GM19395 (cell line): ENCODE data around the gene SOBP.
"Not testable (repeated sequence)": the region's sequence is repeated elsewhere in the genome, so short reads cannot be mapped to it uniquely, and the experiment has no call there.

ENCODE experiments used
- ATAC-seq: cut with Tn5 transposase; IDR thresholded peaks from one replicate; pipeline ENCODE4 v1.9.1; 2021; ENCODE audit warnings: mild to moderate bottlenecking, moderate library complexity; ENCODE audit not compliant: unreplicated experiment

Gene SOBP, protein sequence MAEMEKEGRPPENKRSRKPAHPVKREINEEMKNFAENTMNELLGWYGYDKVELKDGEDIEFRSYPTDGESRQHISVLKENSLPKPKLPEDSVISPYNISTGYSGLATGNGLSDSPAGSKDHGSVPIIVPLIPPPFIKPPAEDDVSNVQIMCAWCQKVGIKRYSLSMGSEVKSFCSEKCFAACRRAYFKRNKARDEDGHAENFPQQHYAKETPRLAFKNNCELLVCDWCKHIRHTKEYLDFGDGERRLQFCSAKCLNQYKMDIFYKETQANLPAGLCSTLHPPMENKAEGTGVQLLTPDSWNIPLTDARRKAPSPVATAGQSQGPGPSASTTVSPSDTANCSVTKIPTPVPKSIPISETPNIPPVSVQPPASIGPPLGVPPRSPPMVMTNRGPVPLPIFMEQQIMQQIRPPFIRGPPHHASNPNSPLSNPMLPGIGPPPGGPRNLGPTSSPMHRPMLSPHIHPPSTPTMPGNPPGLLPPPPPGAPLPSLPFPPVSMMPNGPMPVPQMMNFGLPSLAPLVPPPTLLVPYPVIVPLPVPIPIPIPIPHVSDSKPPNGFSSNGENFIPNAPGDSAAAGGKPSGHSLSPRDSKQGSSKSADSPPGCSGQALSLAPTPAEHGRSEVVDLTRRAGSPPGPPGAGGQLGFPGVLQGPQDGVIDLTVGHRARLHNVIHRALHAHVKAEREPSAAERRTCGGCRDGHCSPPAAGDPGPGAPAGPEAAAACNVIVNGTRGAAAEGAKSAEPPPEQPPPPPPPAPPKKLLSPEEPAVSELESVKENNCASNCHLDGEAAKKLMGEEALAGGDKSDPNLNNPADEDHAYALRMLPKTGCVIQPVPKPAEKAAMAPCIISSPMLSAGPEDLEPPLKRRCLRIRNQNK

DNA sequence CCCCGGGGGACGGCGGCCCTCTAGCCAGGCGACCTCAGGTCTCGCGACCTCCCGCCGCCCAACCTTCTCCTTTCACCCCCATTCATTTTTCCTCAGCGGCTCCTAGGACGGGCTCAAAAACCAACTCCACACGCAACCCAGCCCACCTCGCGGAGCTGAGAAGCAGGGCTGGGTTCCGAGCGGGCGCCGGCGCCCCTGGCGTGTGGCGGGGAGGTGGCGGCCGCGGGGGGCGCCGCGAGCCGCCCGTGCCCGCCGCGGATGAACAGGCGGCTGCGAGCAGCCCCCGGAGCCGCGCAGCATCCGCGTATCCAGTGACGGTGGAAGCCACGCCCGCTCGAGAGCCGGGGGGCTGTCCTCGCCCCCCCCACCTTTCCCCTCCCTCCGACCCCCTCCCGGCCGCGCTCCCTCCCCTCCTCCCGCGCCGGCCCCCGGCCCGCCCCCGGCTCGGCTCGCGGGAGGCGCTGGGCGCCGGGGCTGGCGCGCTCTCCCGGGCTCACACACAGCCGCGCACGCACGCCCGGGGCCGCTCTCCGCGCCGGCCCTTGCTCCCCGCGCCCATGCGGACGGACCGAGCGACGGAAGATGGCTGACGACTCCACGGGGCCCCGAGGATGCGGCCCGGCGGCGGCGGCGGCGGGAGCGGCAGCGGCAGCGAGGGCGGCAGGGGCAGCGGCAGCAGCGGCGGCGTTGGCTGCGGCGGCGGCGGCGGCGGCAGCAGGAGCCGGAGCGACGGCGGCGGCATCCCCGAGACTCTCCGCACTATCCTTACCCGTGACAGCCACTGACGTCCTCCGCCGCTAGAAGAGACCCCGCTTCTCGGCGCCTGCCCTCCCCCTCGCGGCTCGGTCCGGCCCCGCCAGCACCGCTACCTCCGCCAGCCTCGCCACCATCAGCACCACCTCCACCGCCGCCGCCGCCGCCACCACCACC lies at the start of gene SOBP:
TSS of gene SOBP (plus strand) at position 482 of the 930 bp plus-strand sequence. CDS start 500 bp downstream, outside the sequence.
- ATAC-seq, result peak; percentile 48

DNA sequence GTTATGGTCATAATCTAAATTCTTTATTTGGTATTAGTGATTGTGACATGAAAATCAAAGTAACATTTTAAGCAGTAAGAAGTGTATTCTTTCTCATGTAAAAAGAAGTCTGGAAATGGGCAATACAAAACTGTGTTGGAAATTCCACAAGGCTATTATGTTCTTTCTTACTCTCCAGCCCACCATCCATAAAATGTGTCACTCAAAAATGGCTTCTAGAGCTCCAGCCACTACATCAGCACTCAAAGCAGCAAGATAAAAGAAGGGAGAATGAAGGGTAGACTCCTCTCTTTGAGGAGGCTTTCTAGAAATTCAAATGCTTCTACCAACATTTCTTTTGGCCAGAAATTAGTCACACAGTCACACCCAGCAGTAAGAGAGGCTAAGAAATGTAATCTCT lies 49.0 kb upstream of the SOBP start:
- no peak for ATAC-seq

DNA sequence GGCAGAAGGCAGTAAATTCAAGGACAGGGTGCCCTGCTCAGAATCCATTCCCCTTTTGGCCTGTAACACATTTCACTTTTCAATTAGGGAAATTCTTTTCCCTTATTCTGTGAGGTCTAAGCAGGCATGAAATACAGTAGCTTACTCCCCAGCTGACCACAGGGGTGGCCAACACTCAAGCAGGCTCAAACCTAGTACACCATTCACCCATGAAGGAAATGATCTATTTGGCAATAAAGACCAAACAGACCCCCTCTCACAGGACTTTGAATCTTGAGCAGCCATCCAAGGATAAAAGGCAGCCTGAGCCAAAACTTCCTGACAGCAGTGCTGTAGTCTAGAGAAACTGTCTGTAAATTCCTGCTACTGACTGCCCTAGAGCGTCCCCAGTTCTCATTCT lies 48.2 kb upstream of the SOBP start:
- ATAC-seq, result no peak

DNA sequence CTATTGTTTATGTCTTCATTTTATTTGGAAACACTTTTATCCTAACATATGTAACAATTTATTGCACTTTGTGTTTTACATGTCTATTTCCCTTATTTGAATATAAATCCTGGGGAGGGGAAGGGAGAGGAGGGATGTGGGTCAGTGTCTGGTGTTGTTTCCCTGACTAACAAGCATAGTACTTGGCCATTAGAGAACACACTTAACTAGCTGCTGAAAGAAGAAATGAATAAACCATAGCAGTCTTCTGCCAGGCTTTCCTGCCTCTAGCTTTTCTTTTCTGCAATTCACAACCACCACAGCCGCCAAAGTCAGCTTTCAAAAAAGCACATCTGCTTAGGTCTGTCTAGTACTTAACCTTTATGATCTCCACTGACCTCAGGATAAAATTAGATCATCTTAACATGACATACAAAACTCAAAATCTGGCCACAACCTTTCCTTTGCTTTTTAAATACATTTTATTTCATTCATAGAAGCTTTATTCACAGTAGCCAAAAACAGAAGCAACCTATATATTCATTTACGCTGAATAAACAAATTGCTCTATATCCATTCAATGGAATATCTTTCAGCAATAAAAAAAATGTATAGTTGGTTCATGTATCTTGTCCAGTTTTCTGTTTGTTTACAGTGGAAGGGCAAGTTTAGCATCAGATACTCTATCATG lies 46.8 kb upstream of the SOBP start:
- ATAC-seq, result no peak

DNA sequence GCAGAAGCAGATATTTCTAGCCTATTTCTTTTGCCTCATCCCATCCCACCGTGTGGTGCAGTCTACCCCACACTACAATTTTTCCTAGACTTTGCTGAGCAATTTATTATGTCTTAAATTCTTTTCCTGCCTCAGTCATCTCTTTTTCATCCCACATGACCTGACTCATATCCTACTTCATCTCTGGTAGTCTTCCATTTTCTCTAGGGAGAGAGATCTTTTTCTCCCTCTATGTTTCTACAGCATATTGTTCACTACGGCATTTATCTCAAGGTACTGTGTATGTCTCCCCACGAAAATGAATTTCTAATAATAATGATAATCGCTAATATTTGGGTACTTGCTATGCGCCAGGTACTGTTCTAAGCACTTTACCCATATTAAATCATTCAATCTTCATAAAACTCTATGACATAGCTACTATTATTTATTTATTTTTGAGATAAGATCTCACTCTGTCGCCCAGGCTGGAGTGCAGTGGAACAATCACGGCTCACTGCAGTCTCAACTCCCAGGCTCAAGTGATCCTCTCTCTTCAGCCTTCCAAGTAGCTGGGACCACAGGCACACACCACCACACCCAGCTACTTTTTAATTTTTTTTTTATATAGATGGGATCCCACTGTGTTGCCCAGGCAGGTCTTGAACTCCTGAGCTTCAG lies 46.2 kb upstream of the SOBP start:
- ATAC-seq, result no peak

DNA sequence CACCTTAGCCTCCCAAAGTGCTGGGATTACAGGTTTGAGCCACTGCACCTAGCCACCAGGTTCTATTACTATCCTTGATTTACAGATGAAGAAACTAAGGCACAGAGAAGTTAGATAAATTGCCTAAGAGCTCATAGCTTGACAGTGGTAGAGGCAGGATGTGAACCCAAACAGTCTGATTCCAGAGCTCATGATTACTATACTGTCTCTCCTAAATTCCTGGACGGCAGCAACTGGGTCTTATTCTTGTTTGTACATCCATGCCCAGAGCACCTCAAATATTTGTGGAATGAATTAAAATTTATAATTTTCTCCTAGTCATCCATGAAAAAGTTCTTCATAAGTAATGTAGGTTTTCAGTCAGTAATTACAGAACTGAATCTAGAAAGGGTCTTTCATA lies 45.6 kb upstream of the SOBP start:
- ATAC-seq, result no peak

DNA sequence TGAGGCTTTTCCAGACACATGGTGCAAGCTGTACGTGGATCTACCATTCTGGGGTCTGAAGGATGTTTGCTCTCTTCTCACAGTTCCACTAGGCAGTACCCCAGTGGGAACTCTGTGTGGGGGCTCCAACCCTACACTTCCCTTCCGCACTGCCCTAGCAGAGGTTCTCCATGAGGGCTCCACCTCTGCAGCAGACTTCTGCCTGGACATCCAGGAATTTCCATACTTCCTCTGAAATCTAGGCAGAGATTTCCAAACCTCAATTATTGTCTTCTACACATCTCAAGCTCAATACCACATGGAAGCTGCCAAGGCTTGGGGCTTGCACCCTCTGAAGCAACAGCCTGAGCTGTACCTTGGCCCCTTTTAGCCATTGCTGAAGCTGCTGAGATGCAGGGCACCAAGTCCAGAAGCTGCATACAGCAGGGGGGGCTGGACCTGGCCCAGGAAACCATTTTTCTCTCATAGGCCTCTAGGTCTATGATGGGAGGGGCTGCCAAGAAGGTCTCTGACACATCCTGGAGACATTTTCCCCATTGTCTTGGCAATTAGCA lies 42.2 kb upstream of the SOBP start:
- ATAC-seq, result no peak

DNA sequence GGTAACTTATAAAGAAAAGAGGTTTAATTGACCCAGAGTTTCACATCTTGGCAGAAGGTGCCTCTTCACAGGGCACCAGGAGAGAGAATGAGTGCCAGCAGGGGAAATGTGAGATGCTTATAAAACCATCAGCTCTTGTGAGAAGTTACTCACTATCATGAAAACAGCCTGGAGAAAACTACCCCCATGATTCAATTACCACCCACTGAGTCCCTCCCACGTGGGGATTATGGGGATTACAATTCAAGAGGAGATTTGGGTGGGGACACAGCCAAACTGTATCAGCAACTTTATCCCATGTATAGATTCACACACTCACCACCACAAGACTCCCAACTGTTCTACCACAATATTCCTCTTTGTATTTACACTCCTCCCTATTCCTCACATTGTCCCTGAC lies 41.1 kb upstream of the SOBP start:
- no peak for ATAC-seq

DNA sequence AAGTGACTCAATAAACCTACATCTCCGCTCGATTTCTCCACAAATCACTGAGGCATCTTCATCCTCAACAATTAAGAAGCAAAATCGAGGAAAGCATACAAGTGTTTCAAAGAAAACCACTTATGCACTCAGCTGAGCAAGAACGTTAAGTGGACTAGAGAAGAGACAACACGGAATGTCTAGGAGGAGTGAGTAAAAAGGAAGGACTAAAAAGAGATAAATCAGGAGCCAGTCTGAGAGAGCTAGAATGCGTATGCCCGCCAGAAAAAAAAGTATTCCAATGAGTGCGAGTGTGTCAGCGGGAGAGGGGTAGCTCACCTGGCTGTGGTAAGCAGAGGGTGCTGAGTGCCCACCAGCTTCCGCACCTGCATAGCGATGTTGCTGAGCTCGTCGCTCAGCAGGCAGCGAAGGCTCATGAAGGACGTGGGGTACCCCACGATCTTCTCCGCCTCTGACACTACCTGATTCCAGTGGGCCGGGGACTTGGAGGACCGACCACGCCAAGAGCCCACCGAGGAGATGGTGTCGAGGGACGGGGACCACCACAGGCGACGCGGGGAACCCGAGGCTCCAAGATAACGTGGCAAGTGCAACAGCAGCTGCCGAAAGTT lies 31.1 kb upstream of the SOBP start:
- peak; percentile 32 for ATAC-seq

DNA sequence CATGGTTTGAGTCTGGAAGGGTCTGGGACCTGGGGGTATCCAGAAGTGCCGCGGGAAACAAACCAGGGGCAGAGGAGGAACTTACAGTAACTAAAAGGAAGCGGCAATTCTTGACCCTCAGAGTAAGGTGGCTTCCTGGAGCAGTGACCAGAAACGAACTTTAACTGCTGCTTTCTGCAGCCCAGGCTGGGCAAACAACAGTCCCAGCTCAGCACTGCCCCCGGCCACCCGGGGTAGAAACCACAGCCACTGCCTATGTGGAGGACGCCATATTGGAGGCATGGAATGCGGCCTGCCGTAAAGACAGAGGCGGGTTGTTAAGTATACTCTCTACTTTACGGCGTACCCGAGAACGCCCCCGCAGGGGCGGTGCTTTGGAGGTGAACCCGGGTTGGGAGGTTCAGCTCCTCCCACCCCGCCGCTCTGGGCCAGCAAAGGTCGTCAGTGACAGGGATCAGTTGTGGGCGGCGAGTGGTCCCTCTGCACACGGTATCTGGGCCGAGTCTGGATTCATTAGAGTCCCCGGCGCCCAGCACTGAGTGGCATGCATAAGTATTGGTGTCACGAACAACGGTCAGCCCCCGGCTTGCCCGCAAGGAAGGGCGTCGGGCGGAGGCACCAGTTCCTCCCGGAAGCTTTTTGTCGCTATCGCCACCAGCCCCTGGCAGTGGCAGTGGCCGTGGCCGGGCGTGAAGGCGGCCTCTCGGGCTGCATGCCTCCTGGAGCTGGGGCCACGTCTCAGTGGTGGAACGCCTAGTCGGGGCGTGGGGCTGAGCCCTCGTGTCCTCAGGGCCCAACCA lies 30.4 kb upstream of the SOBP start, which contains the start of gene PDSS2:
TSS of gene PDSS2 (minus strand) at position 282 of the 800 bp plus-strand sequence. CDS start at position 3, 279 bp downstream.
- ATAC-seq, result peak; percentile 96

DNA sequence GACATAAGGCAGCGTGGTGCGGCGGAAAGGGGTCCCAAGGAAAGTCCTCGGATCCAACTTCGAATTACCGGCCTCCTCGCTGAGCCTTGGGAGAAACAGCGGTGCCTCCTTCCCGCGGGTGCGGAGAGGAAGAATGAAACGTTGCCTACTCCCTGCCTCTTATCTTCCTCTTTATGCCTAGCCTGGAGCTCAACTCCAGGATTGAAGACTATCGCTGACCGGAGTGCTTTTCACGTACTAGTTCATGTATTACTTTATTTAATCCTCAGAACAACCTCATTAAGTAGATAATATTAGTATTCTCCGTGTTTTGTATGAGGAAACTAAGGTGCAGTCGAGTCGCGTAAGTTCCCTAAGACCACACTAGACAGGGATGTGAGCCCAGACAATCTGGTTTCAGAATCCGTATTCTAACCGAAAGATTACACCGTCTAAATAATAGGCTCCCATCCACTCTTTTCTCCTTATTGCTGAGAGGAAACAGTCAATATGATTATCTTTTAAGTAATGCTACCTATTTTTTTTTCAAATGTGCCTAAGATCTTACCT lies 29.8 kb upstream of the SOBP start:
- no peak for ATAC-seq

DNA sequence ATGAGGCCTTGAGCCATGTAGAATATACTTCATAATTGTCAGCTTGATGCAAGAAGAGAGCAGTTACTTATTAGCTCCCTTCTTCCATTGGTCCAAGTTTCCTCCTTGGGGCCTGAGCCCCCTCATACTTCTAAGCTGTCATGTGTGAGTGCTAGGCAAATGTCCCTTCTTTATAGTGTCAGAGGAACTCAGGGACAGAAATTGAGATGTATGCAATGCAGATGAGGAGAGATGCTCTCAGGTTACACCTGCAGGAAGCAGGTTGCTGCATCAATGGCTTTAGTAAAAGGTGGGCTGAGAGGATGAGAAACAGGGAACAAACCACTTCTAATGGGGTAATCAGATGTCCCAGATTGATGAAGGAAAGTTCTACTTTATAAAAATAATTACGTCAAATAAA lies 23.9 kb upstream of the SOBP start:
- no peak for ATAC-seq

DNA sequence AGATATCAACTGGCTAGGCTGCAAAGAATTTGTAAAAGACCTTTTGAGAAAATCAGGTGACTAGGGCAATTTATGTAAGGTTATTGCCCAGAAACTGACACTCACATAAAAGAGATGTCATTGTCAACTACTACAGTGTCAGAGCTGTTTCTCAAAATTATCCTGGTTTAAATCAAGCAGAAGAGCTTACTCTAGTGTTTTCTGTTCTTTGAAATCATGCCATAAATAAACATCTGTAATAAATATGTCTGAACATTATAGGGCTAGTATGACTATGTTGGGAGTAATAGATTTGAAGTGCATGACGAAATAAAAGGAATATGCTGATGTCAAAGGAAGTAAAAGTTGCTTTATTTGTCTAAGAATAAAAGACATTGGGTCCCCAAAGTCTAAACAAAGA lies 19.6 kb upstream of the SOBP start:
- no peak for ATAC-seq

DNA sequence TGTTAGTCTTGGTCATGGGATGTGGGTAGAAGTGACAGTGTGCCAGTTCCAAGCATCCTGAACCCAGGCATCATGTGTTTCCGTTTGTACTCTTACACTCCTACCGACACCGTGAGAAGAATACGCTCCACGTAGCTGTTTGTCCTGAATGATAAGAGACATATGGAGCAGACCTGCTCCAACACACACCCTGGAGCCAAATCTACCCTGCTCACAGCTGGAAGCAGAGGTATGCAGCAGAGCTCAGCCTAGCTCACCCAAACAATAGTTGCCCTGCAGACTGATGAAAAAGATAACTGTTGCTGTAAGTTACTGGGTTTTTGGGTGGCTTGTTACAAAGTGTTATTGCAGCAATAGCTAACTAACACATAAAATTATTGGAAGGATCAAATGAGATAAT lies 16.3 kb upstream of the SOBP start:
- no peak for ATAC-seq

DNA sequence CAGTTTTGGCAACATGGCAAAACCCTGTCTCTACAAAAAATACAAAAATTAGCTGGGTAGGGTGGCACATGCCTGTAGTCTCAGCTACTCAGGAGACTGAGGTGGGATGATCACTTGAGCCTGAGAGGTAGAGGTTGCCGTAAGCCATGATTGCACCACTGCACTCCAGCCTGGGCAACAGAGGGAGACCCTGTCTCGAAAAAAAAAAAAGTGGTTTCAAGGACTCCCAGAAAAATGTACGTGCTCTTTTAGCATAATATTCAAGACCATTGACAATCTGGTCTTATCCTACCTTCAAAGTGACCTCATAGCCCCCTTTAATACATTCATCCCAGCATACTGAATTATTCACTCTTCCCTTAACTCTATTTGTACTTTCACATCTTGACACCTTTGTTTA lies 14.6 kb upstream of the SOBP start:
- ATAC-seq, result not testable (repeated sequence)

DNA sequence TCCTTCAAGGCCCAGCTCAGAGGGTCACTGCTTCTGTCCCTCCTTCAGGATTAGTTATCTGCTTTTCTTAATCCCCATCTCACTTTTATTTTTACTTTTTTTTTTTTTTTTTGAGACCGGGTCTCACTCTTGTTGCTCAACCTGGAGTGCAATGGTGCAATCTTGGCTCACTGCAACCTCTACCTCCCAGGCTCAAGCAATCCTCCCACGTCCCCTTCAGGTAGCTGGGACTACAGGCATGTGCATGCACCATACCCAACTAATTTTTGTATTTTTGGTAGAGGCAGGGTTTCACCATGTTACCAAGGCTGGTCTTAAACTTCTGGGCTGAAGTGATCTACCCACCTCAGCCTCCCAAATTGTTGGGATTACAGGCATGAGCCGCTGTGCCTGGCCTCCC lies 14.1 kb upstream of the SOBP start:
- ATAC-seq, result not testable (repeated sequence)

DNA sequence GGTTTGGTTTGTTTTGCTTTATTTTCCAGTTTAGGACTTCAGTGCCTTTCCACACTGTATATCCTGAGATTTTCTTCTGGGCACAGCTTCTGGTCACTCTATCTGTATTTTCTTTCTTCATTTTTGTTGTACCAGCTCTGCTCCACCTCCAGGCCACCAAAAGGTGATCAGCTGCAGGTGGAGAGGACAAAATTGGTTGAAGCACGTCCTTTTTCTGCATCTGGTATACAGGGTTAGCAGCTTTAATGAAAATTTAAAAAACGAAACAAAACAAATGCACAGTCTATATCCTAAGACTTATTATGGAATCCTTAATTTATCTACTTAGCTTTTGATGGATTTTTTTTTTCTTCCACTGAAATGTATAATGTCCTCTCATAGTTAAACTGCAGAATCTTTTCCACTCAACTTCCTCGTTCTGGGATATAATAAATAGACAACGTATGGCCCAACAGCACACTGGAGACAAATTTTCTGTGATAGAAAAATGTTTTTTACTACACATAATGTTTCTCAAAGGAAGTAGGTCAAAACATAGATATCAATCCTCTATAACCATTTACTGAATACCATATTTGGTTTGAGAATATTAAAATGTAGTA lies 10.7 kb upstream of the SOBP start:
- ATAC-seq, result no peak
